ENCODE measurements around the gene SLC5A5.

Gene SLC5A5

GRCh38 chr19:17847538-17848366, 24.0 kb upstream of the SLC5A5 start, which contains the start of gene JAK3:
JAK3 (minus strand) TSS chr19:17847982; CDS start chr19:17844417, 3,565 bp downstream.
- DNase-seq: peak; percentile 95

- no peak for DNase-seq
Observed at GRCh38 chr19:17848595-17849292, 23.0 kb upstream of the SLC5A5 start.

- no peak for DNase-seq
Observed at GRCh38 chr19:17854061-17854460, 17.7 kb upstream of the SLC5A5 start.

GRCh38 chr19:17855280-17856152, 16.2 kb upstream of the SLC5A5 start:
- peak; percentile 94 for DNase-seq

- DNase-seq: peak; percentile 100
Observed at GRCh38 chr19:17859533-17860330, 12.0 kb upstream of the SLC5A5 start, which contains the start of gene RPL18A. RPL18A (plus strand) TSS chr19:17859910; CDS start chr19:17859957, 47 bp downstream.

GRCh38 chr19:17860331-17860992, 11.3 kb upstream of the SLC5A5 start:
- DNase-seq: no peak

- DNase-seq: no peak
Observed at GRCh38 chr19:17860993-17861360, 10.8 kb upstream of the SLC5A5 start.

GRCh38 chr19:17861542-17862402, 10.0 kb upstream of the SLC5A5 start:
- no peak for DNase-seq

- DNase-seq: no peak
Observed at GRCh38 chr19:17862711-17863519, 8.8 kb upstream of the SLC5A5 start.

- DNase-seq: no peak
Observed at GRCh38 chr19:17863520-17864182, 8.1 kb upstream of the SLC5A5 start.

- DNase-seq: peak; percentile 51
Observed at GRCh38 chr19:17865364-17866311, 6.1 kb upstream of the SLC5A5 start.

GRCh38 chr19:17866312-17866963, 5.3 kb upstream of the SLC5A5 start:
- no peak for DNase-seq

- DNase-seq: no peak
Observed at GRCh38 chr19:17866964-17867486, 4.7 kb upstream of the SLC5A5 start.

- no peak for DNase-seq
Observed at GRCh38 chr19:17868669-17869068, 3.1 kb upstream of the SLC5A5 start.

GRCh38 chr19:17869114-17869608, 2.6 kb upstream of the SLC5A5 start:
- no peak for DNase-seq

GRCh38 chr19:17871032-17871877, 490 bp upstream of the SLC5A5 start:
- no peak for DNase-seq

Data from activated CD4-positive, alpha-beta T cell treated with anti-CD3 and anti-CD28 coated beads, Interleukin-2, Interleukin-6, amounts not matched to agents 100 ng/mL and 50 ng/mL, durations not matched to agents 16 hours and 8 hours (primary cell).